ENCODE measurements around the gene PTTG1IP. TPM values are rescaled to one million over a fixed set of nuclear protein-coding genes. Genes with fewer than 3 reads are reported as not detected.

The PTTG1IP gene
- total and polyA plus RNA-seq, 2 donors (not counting 1 experiment from before 2014, with no cell fraction given), result 30.7 to 58.6 TPM

- H3K9me3 Mint-ChIP-seq (ENCODE audit: insufficient read depth), result no peaks in the 10 kb centered on the region
- Histone ChIP-seq H3K4me3 (ENCODE audit: control extremely low read depth in 1 of 5, extremely low read depth in 1 of 5, insufficient read depth in 1 of 5, low read depth in 2 of 5, low read length in 4 of 5) (no peak overlapping the region), H3K36me3 (replicated peaks in 1 of 2; ENCODE audit: control extremely low read depth in 1 of 2, control insufficient read depth in 1 of 2, extremely low read depth in 1 of 2, insufficient read depth in 2 of 2, low read length in 1 of 2) (peaks cover 0 to 15% of the 10 kb centered on the region in 2 experiments), H3K27ac (ENCODE audit: low read length in 2 of 2) (no peak overlapping the region), H2AFZ (ENCODE audit: insufficient read depth, low read depth, low read length, poor library complexity, severe bottlenecking) (no peak overlapping the region), H3K4me2 (replicated peaks; ENCODE audit: low read depth, low read length, poor library complexity, severe bottlenecking) (no peak overlapping the region), H4K20me1 (ENCODE audit: control insufficient read depth, insufficient read depth, low read length, poor library complexity, severe bottlenecking) (peaks cover 70% of the 10 kb centered on the region), H3K79me2 (ENCODE audit: control insufficient read depth, insufficient read depth, low read length) (peaks cover 61% of the 10 kb centered on the region), H3K4me1 (ENCODE audit: control insufficient read depth in 2 of 2, insufficient read depth in 2 of 2, low read length in 2 of 2) (peaks cover 5 to 9% of the 10 kb centered on the region in 2 donors), H3K27me3 (replicated peaks in 1 of 4; ENCODE audit: control extremely low read depth in 1 of 4, control insufficient read depth in 3 of 4, insufficient read depth in 4 of 4, low read length in 3 of 4) (no peaks in the 10 kb centered on the region), H3K9ac (ENCODE audit: low read length) (no peak overlapping the region), H3K9me3 (ENCODE audit: control extremely low read depth in 1 of 3, control insufficient read depth in 2 of 3, insufficient read depth in 1 of 3, low read length in 2 of 3) (no peaks in the 10 kb centered on the region)
- intact Hi-C loops (cut with micrococcal nuclease), result loop anchor here (10.0 kb wide), 2 partner anchors 262 to 1838 kb away; partner anchors contain the start of genes ADARB1 and PKNOX1
- 89% methylated on average over 5 of the region's 10 CpGs for WGBS (ENCODE audit: insufficient coverage)
- H3K4me1 Mint-ChIP-seq, result peaks cover 12% of the 10 kb centered on the region
- POLR2A ChIA-PET, result no interaction called here
- no peak overlapping the region for H3K27ac Mint-ChIP-seq
- DNase-seq, result no peak
- no peak overlapping the region for H3K4me3 Mint-ChIP-seq
- CTCF ChIA-PET, result no interaction called here
- ATAC-seq (ENCODE audit: low read depth), result no peak
- H3K27me3 Mint-ChIP-seq, result no peaks in the 10 kb centered on the region
- TF ChIP-seq CTCF (IDR thresholded peaks at IDR 0.05) (no peak), EZH2 (IDR thresholded peaks at IDR 0.05; ENCODE audit: borderline replicate concordance, insufficient read depth, low read depth, low read length, poor library complexity, severe bottlenecking) (no peak)
These were observed 60.3 kb downstream of the PTTG1IP start for GRCh38 chr21:44813149-44813548.

GRCh38 chr21:44812640-44813039, 60.9 kb downstream of the PTTG1IP start:
- H3K4me3 Mint-ChIP-seq, result no peak overlapping the region
- intact Hi-C loops (cut with micrococcal nuclease), result loop anchor here (10.0 kb wide), 2 partner anchors 262 to 1838 kb away; partner anchors contain the start of genes ADARB1 and PKNOX1
- H3K4me1 Mint-ChIP-seq, result peaks cover 12% of the 10 kb centered on the region
- POLR2A ChIA-PET, result no interaction called here
- H3K4me3 ChIP-seq (ENCODE audit: control extremely low read depth in 1 of 5, extremely low read depth in 1 of 5, insufficient read depth in 1 of 5, low read depth in 2 of 5, low read length in 4 of 5), result no peak overlapping the region
- H3K9me3 ChIP-seq (ENCODE audit: control extremely low read depth in 1 of 3, control insufficient read depth in 2 of 3, insufficient read depth in 1 of 3, low read length in 2 of 3), result no peaks in the 10 kb centered on the region
- no peak overlapping the region for H3K4me2 ChIP-seq (replicated peaks; ENCODE audit: low read depth, low read length, poor library complexity, severe bottlenecking)
- peaks cover 70% of the 10 kb centered on the region for H4K20me1 ChIP-seq (ENCODE audit: control insufficient read depth, insufficient read depth, low read length, poor library complexity, severe bottlenecking)
- CTCF ChIA-PET, result no interaction called here
- peaks cover 5 to 9% of the 10 kb centered on the region in 2 donors for H3K4me1 ChIP-seq (ENCODE audit: control insufficient read depth in 2 of 2, insufficient read depth in 2 of 2, low read length in 2 of 2)
- peaks cover 0 to 15% of the 10 kb centered on the region in 2 experiments for H3K36me3 ChIP-seq (replicated peaks in 1 of 2; ENCODE audit: control extremely low read depth in 1 of 2, control insufficient read depth in 1 of 2, extremely low read depth in 1 of 2, insufficient read depth in 2 of 2, low read length in 1 of 2)
- no peaks in the 10 kb centered on the region for H3K9me3 Mint-ChIP-seq (ENCODE audit: insufficient read depth)
- no peak overlapping the region for H3K27ac ChIP-seq (ENCODE audit: low read length in 2 of 2)
- H2AFZ ChIP-seq (ENCODE audit: insufficient read depth, low read depth, low read length, poor library complexity, severe bottlenecking), result no peak overlapping the region
- H3K9ac ChIP-seq (ENCODE audit: low read length), result no peak overlapping the region
- TF ChIP-seq CTCF (IDR thresholded peaks at IDR 0.05) (no peak), EZH2 (IDR thresholded peaks at IDR 0.05; ENCODE audit: borderline replicate concordance, insufficient read depth, low read depth, low read length, poor library complexity, severe bottlenecking) (no peak)
- ATAC-seq (ENCODE audit: low read depth), result no peak
- H3K27me3 ChIP-seq (replicated peaks in 1 of 4; ENCODE audit: control extremely low read depth in 1 of 4, control insufficient read depth in 3 of 4, insufficient read depth in 4 of 4, low read length in 3 of 4), result no peaks in the 10 kb centered on the region
- H3K79me2 ChIP-seq (ENCODE audit: control insufficient read depth, insufficient read depth, low read length), result peaks cover 61% of the 10 kb centered on the region
- H3K27me3 Mint-ChIP-seq, result no peaks in the 10 kb centered on the region
- no peak overlapping the region for H3K27ac Mint-ChIP-seq
- WGBS (ENCODE audit: insufficient coverage), result over 99% methylated on average over 12 of the region's 14 CpGs
- no peak for DNase-seq
